BE2C (cell line): ENCODE results near the gene SSX2IP.

Source experiments
- DNase-seq: peaks from one replicate; pipeline ENCODE4 v3.0.0-alpha.2; 2020
- H3K27me3 ChIP-seq: fragments of 250-450 bp; sonication (Bioruptor Pico); 2 replicates; pipeline ENCODE4 v1.5.1; 2020; ENCODE audit warnings: mild to moderate bottlenecking
- H3K36me3 ChIP-seq: fragments of 250-450 bp; sonication (Bioruptor Pico); 2 replicates; pipeline ENCODE4 v1.5.1; 2020; ENCODE audit warnings: mild to moderate bottlenecking
- H3K4me1 ChIP-seq: fragments of 250-450 bp; sonication (Bioruptor Pico); 2 replicates; pipeline ENCODE4 v1.5.1; 2020
- H3K4me3 ChIP-seq: 2 replicates; pipeline ENCODE4 v1.5.1; 2011; ENCODE audit warnings: low read depth, low read length
- H3K9me3 ChIP-seq: fragments of 250-450 bp; sonication (Bioruptor Pico); 2 replicates; pipeline ENCODE4 v1.5.1; 2020
- TF ChIP-seq, protein P1 (sequence below): IDR thresholded peaks from 2 replicates; pipeline ENCODE4 v1.5.1; 2012; ENCODE audit warnings: mild to moderate bottlenecking, low read depth, low read length

Gene SSX2IP

DNA sequence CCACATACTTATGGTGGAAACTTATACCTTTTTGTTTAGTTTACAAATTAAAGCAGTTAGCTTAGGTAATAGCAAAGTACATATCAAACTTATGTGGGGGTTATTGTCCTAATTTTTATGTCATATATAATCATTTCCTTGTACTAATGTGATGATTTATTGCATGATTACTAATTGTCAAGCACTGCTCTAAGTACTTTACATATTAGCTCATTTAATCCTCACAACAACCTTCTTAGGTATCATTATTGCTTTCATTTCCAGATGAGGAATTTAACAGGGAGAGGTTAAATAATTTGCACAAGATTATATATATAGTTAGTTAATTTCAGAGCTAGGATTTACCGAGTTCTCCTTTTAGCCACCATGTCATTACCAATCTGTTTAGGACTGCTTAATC is 11.9 kb upstream of the SSX2IP start:
- no peak for DNase-seq
- Histone ChIP-seq H3K4me1 (no peaks in the 10 kb centered on the region; the same call in 1 of the 2 replicates), H3K9me3 (no peaks in the 10 kb centered on the region), H3K4me3 (no peak overlapping the region), H3K27me3 (no peaks in the 10 kb centered on the region), H3K36me3 (no peaks in the 10 kb centered on the region)
- TF ChIP-seq, protein P1, sequence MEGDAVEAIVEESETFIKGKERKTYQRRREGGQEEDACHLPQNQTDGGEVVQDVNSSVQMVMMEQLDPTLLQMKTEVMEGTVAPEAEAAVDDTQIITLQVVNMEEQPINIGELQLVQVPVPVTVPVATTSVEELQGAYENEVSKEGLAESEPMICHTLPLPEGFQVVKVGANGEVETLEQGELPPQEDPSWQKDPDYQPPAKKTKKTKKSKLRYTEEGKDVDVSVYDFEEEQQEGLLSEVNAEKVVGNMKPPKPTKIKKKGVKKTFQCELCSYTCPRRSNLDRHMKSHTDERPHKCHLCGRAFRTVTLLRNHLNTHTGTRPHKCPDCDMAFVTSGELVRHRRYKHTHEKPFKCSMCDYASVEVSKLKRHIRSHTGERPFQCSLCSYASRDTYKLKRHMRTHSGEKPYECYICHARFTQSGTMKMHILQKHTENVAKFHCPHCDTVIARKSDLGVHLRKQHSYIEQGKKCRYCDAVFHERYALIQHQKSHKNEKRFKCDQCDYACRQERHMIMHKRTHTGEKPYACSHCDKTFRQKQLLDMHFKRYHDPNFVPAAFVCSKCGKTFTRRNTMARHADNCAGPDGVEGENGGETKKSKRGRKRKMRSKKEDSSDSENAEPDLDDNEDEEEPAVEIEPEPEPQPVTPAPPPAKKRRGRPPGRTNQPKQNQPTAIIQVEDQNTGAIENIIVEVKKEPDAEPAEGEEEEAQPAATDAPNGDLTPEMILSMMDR, result no peak

DNA sequence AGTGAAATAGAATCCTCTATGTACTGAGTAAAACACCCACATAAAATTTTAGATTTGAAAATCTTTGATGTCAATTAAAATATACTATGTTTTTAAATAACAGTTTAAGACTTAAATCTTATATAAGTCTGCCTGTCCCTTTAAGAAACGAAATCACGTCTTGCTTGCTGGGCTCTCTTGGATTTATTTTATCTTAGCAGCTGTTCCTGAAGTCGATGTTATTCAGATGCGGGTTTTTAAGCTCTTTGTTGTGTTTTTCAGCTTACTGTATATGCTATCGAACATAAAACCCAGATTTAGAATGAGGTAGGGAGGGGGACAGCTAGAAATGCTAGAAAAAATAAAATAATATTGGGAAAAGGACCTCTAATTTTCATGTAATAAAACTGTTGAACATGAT is 11.1 kb upstream of the SSX2IP start:
- H3K4me1 ChIP-seq, result no peaks in the 10 kb centered on the region; the same call in 1 of the 2 replicates
- no peak for DNase-seq
- no peaks in the 10 kb centered on the region for H3K9me3 ChIP-seq
- no peak overlapping the region for H3K4me3 ChIP-seq
- TF ChIP-seq, protein P1, result no peak
- no peaks in the 10 kb centered on the region for H3K36me3 ChIP-seq
- H3K27me3 ChIP-seq, result no peaks in the 10 kb centered on the region

DNA sequence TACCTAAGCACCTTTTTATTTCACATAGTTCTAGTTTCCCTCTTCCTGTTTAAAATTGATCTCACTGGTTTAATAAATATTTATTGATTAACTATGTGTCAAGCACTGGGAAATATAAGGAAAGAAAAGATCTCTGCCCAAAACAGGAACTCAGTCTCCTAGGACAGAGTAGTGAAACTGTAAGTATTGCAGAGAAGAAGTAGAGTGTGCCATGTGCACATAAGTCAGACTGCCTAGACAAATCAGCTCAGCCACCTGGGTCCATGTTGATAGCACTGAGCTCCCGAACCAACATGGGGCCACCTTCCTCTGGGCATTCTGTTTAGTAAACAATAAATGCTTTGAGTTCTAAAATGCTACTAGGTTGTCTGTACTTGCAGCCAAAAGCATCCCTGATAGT is 9.8 kb upstream of the SSX2IP start:
- Histone ChIP-seq H3K9me3 (no peaks in the 10 kb centered on the region), H3K4me3 (no peak overlapping the region), H3K27me3 (no peaks in the 10 kb centered on the region), H3K36me3 (no peaks in the 10 kb centered on the region), H3K4me1 (no peaks in the 10 kb centered on the region; the same call in 1 of the 2 replicates)
- DNase-seq, result no peak
- TF ChIP-seq, protein P1, result no peak

DNA sequence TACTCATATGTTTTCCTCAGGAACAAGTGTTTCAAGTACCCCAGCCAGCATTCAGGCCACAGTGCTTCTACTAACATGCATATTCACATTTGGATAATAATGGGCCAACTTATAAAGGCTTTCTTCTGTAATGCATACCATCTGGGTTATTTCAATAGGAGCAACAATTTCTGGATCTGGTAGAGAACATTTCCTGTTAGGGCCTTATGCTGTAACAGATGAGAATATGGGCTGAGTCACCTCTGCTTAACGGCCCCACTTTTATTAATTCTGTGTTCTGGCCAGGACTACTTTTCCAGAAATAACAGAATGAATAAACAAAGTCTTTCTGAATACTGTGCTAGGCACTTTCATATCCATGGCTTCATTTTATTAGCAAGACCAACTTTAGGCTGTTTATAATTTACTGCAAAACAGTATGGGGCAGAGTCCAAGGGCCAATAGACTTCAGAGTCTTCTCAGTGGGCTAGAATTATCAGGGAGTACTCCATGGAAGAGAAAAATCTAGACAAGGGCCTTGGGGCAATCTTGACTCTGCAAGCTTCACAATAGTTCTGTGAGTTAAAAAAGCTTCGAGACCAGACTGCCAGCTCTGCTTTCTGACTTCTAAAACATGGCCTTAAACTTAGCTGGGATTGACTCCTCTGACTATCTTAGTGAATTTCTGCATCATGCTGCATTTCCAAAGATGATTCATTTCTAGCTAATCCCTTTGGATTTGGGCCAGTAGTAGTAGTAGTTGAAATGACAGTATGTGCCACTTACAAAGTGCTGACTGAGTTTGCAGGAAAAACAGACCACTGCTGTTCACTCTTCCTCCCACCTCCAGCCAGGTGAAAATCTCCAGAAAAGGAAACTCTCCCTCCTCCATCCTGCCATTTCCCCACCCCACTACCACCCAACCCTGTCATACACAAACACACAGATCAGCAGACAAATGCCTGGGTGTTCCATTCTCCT is 8.2 kb upstream of the SSX2IP start:
- DNase-seq, result no peak
- no peaks in the 10 kb centered on the region; the same call in 1 of the 2 replicates for H3K4me1 ChIP-seq
- H3K36me3 ChIP-seq, result no peaks in the 10 kb centered on the region
- no peak overlapping the region for H3K4me3 ChIP-seq
- H3K27me3 ChIP-seq, result no peaks in the 10 kb centered on the region
- H3K9me3 ChIP-seq, result no peaks in the 10 kb centered on the region
- TF ChIP-seq, protein P1, result no peak

DNA sequence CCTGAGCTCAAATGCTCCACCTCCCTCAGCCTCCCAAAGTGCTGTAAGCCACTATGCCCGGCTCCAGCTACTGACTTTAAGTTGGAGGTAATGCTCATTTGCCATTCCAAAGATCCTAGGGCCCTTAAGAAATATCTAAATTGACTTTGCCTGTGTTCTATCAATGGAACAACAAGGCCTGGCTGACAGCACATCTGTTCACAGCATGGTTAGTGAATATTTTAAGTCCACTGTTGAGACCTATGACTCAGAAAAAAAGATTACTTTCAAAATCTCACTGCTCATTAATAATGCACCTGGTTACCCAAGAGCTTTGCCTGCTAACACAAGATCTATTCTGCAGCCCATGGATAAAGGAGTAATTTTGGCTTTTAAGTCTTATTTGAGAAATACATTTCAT is 3.5 kb upstream of the SSX2IP start:
- Histone ChIP-seq H3K9me3 (no peaks in the 10 kb centered on the region), H3K36me3 (no peaks in the 10 kb centered on the region), H3K4me1 (no peaks in the 10 kb centered on the region; the same call in 1 of the 2 replicates), H3K27me3 (no peaks in the 10 kb centered on the region), H3K4me3 (no peak overlapping the region)
- no peak for DNase-seq
- TF ChIP-seq, protein P1, result no peak

DNA sequence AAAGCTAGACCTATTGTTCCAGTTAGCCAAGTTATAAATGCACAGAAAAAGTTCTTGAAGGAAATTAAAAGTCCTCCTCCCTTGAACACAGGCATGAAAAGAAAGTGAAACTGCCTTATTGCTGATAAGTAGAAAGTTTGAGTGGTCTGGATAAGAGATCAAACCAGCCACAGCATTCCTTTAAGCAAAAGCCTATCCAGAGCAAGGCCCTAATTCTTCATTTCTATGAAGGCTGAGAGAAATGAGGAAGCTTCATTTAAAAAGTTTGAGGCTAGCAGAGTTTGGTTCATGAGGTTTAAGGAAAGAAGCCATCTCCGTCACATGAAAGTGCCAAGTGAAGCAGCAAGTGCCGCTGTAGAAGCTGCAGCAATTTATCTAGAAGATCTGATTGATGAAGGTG is 2.7 kb upstream of the SSX2IP start:
- H3K4me1 ChIP-seq, result no peaks in the 10 kb centered on the region
- no peak for DNase-seq
- no peaks in the 10 kb centered on the region for H3K27me3 ChIP-seq
- H3K9me3 ChIP-seq, result no peaks in the 10 kb centered on the region
- TF ChIP-seq, protein P1, result no peak
- H3K36me3 ChIP-seq, result no peaks in the 10 kb centered on the region
- no peak overlapping the region for H3K4me3 ChIP-seq
